H1 (cell line): Measurements from ENCODE around the gene RELN.

Experiments used
- POLR2A ChIP-seq, 2 experiments: IDR thresholded peaks; 1 replicate in 1 of 2; 2 replicates in 1 of 2; pipeline ENCODE4 v1.6.1; 2011; ENCODE audit warnings: low read depth in 2 of 2, low read length in 2 of 2, mild to moderate bottlenecking in 2 of 2; ENCODE audit errors: control extremely low read depth in 1 of 2
- TAF1 ChIP-seq: IDR thresholded peaks from 2 replicates; pipeline ENCODE4 v1.6.1; 2011; ENCODE audit warnings: mild to moderate bottlenecking, low read depth, low read length
- TBP ChIP-seq: IDR thresholded peaks from 2 replicates; pipeline ENCODE4 v1.6.1; 2011; ENCODE audit warnings: low read depth, low read length, improper control_type of control experiment
- YY1 ChIP-seq: IDR thresholded peaks from 2 replicates; pipeline ENCODE4 v1.6.1; 2011; ENCODE audit warnings: low read depth, mild to moderate bottlenecking, low read length
- TF ChIP-seq, protein P1 (sequence below): IDR thresholded peaks from 2 replicates; pipeline ENCODE4 v1.6.1; 2011; ENCODE audit warnings: low read length, improper control_type of control experiment
- TF ChIP-seq, protein P2 (sequence below), 3 experiments: IDR thresholded peaks; 1 replicate in 2 of 3; 2 replicates in 1 of 3; pipeline versions ENCODE4 v1.5.1 to v1.6.1; 2011; ENCODE audit warnings: low read length in 3 of 3, mild to moderate bottlenecking in 3 of 3, inconsistent platforms in 2 of 3, low read depth in 1 of 3, moderate library complexity in 1 of 3; ENCODE audit not compliant: insufficient read depth in 1 of 3; ENCODE audit errors: control extremely low read depth in 1 of 3

DNA sequence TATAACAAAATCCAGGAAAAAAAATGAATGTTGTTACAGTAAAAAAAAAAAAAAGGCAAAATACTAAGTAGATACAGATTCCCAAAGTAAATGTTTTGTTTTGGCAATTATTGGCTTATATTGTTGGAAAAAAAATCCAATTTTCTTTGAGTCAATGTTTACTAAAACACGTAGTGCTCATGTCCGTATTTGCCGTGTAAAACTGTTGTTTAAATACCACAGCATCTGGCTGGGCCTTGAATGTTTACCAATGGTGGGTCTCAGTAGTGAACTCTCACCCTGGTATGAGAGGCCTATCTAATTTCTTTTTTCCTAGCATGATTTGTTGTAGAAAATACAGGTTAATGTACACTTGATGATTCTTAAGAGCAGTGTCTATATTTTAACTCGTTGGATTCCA lies 502.0 kb downstream of the RELN start:
- TF ChIP-seq TAF1 (no peak), TBP (no peak), YY1 (no peak), POLR2A (IDR thresholded peaks at IDR 0.05; ENCODE audit: control extremely low read depth in 1 of 2, low read depth in 2 of 2, low read length in 2 of 2) (no peak)
- TF ChIP-seq, protein P1, sequence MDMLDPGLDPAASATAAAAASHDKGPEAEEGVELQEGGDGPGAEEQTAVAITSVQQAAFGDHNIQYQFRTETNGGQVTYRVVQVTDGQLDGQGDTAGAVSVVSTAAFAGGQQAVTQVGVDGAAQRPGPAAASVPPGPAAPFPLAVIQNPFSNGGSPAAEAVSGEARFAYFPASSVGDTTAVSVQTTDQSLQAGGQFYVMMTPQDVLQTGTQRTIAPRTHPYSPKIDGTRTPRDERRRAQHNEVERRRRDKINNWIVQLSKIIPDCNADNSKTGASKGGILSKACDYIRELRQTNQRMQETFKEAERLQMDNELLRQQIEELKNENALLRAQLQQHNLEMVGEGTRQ, result no peak
- TF ChIP-seq, protein P2, sequence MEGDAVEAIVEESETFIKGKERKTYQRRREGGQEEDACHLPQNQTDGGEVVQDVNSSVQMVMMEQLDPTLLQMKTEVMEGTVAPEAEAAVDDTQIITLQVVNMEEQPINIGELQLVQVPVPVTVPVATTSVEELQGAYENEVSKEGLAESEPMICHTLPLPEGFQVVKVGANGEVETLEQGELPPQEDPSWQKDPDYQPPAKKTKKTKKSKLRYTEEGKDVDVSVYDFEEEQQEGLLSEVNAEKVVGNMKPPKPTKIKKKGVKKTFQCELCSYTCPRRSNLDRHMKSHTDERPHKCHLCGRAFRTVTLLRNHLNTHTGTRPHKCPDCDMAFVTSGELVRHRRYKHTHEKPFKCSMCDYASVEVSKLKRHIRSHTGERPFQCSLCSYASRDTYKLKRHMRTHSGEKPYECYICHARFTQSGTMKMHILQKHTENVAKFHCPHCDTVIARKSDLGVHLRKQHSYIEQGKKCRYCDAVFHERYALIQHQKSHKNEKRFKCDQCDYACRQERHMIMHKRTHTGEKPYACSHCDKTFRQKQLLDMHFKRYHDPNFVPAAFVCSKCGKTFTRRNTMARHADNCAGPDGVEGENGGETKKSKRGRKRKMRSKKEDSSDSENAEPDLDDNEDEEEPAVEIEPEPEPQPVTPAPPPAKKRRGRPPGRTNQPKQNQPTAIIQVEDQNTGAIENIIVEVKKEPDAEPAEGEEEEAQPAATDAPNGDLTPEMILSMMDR (IDR thresholded peaks at IDR 0.05; ENCODE audit: control extremely low read depth in 1 of 3, insufficient read depth in 1 of 3, low read depth in 1 of 3, low read length in 3 of 3), result no peak
